ENCODE data around the gene CD274. TPM values are rescaled to one million over a fixed set of nuclear protein-coding genes. Genes with fewer than 3 reads are reported as not detected.

Gene CD274
- total and polyA plus RNA-seq, 10 of the 15 experiments (the other 5 are each of a cell fraction or from before 2014, with no cell fraction given): 9.4 to 128 (median 24.6) TPM

DNA sequence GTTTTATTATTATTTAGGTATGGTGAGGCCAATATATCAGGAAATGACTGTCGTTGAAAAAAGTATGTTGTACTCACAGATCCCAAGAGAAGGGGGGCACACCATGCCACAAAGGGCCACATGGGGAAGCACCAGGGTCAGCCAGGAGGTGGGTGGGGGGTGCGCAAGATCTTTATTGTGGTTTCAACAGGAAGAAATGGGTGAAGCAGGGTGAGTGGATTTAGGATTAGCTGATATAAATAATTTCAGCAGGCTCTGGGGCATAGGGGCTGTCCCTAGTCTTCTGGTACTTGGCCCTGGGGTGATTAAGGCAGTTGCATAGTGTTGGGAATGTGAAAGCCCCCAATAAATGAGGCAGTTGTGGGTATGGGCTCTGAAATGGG is 68.6 kb downstream of the CD274 start (continued):
- TF ChIP-seq, protein P1, sequence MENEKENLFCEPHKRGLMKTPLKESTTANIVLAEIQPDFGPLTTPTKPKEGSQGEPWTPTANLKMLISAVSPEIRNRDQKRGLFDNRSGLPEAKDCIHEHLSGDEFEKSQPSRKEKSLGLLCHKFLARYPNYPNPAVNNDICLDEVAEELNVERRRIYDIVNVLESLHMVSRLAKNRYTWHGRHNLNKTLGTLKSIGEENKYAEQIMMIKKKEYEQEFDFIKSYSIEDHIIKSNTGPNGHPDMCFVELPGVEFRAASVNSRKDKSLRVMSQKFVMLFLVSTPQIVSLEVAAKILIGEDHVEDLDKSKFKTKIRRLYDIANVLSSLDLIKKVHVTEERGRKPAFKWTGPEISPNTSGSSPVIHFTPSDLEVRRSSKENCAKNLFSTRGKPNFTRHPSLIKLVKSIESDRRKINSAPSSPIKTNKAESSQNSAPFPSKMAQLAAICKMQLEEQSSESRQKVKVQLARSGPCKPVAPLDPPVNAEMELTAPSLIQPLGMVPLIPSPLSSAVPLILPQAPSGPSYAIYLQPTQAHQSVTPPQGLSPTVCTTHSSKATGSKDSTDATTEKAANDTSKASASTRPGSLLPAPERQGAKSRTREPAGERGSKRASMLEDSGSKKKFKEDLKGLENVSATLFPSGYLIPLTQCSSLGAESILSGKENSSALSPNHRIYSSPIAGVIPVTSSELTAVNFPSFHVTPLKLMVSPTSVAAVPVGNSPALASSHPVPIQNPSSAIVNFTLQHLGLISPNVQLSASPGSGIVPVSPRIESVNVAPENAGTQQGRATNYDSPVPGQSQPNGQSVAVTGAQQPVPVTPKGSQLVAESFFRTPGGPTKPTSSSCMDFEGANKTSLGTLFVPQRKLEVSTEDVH (IDR thresholded peaks at IDR 0.05; ENCODE audit: low read depth, partially characterized antibody): no peak
- TF ChIP-seq POLR2AphosphoS2 (IDR thresholded peaks at IDR 0.05; ENCODE audit: low read depth, low read length) (no peak), STAT3 (IDR thresholded peaks at IDR 0.05; ENCODE audit: low read depth, low read length) (no peak), YY1 (IDR thresholded peaks at IDR 0.05; ENCODE audit: low read depth, low read length) (0 out of 2 replicates have a peak, but pooled peaks have one; percentile 11), ZNF622 (IDR thresholded peaks at IDR 0.05) (no peak), ETV6 (conservative IDR thresholded peaks at IDR 0.05 in 1 of 2, IDR thresholded peaks at IDR 0.05 in 1 of 2; ENCODE audit: borderline replicate concordance in 1 of 2, low read depth in 1 of 2) (no peak), HDAC2 (IDR thresholded peaks at IDR 0.05) (no peak), CHD1 (IDR thresholded peaks at IDR 0.05; ENCODE audit: low read depth, low read length) (no peak), CBX3 (IDR thresholded peaks at IDR 0.05; ENCODE audit: borderline replicate concordance, low read depth) (no peak)
- TF ChIP-seq, protein P2, sequence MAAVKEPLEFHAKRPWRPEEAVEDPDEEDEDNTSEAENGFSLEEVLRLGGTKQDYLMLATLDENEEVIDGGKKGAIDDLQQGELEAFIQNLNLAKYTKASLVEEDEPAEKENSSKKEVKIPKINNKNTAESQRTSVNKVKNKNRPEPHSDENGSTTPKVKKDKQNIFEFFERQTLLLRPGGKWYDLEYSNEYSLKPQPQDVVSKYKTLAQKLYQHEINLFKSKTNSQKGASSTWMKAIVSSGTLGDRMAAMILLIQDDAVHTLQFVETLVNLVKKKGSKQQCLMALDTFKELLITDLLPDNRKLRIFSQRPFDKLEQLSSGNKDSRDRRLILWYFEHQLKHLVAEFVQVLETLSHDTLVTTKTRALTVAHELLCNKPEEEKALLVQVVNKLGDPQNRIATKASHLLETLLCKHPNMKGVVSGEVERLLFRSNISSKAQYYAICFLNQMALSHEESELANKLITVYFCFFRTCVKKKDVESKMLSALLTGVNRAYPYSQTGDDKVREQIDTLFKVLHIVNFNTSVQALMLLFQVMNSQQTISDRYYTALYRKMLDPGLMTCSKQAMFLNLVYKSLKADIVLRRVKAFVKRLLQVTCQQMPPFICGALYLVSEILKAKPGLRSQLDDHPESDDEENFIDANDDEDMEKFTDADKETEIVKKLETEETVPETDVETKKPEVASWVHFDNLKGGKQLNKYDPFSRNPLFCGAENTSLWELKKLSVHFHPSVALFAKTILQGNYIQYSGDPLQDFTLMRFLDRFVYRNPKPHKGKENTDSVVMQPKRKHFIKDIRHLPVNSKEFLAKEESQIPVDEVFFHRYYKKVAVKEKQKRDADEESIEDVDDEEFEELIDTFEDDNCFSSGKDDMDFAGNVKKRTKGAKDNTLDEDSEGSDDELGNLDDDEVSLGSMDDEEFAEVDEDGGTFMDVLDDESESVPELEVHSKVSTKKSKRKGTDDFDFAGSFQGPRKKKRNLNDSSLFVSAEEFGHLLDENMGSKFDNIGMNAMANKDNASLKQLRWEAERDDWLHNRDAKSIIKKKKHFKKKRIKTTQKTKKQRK (IDR thresholded peaks at IDR 0.05; ENCODE audit: low read depth, low read length): no peak

Other genes starting within 250 kb of the CD274 start
- not detected in 2 replicates for gene INSL4, start 219.1 kb upstream of the CD274 start, total RNA-seq (2014; rRNA removed)
- not detected in 2 replicates for gene INSL4, start 219.1 kb upstream of the CD274 start, total RNA-seq (2014; rRNA removed; fragmentation: Illumina TruSeq; extraction: Trizol)
- gene INSL4, start 219.1 kb upstream of the CD274 start, total RNA-seq (2021): not detected in 2 replicates
- gene INSL4, start 219.1 kb upstream of the CD274 start, polyA plus RNA-seq (2011; rRNA removed): not detected in 2 replicates
- 0.03 TPM in 1 of 2 replicates, not detected in the other for gene INSL4, start 219.1 kb upstream of the CD274 start, polyA plus RNA-seq (2014; fragmentation: Illumina TruSeq; extraction: Trizol)
- not detected for gene INSL4, start 219.1 kb upstream of the CD274 start, polyA plus RNA-seq (2014; fragmentation: Nextera tagmentation; extraction: Ambion mirVana)
- not detected in 2 replicates for gene INSL4, start 219.1 kb upstream of the CD274 start, polyA plus RNA-seq (2014; rRNA removed)
- not detected for gene INSL4, start 219.1 kb upstream of the CD274 start, polyA plus RNA-seq (2016; fragmentation: Nextera tagmentation; extraction: Ambion mirVana)
- 5.8 and 6.0 TPM in 2 replicates for gene RLN2, start 145.8 kb upstream of the CD274 start, total RNA-seq (2014; rRNA removed)
- gene RLN2, start 145.8 kb upstream of the CD274 start, total RNA-seq (2014; rRNA removed; fragmentation: Illumina TruSeq; extraction: Trizol): 5.9 and 7.1 TPM in 2 replicates
- gene RLN2, start 145.8 kb upstream of the CD274 start, total RNA-seq (2021): 3.3 and 3.9 TPM in 2 replicates
- 5.3 and 6.1 TPM in 2 replicates for gene RLN2, start 145.8 kb upstream of the CD274 start, polyA plus RNA-seq (2011; rRNA removed)
- 4.4 and 6.6 TPM in 2 replicates for gene RLN2, start 145.8 kb upstream of the CD274 start, polyA plus RNA-seq (2014; fragmentation: Illumina TruSeq; extraction: Trizol)
- gene RLN2, start 145.8 kb upstream of the CD274 start, polyA plus RNA-seq (2014; fragmentation: Nextera tagmentation; extraction: Ambion mirVana): 10 to 100 TPM; 15.0 to 15.7 TPM
- gene RLN2, start 145.8 kb upstream of the CD274 start, polyA plus RNA-seq (2014; rRNA removed): 4.7 and 5.4 TPM in 2 replicates
- gene RLN2, start 145.8 kb upstream of the CD274 start, polyA plus RNA-seq (2016; fragmentation: Nextera tagmentation; extraction: Ambion mirVana): 1 to 10 TPM; 6.1 to 8.3 TPM
- 1.1 and 2.0 TPM in 2 replicates for gene RLN1, start 110.7 kb upstream of the CD274 start, total RNA-seq (2014; rRNA removed)
- 1.5 and 1.6 TPM in 2 replicates for gene RLN1, start 110.7 kb upstream of the CD274 start, total RNA-seq (2014; rRNA removed; fragmentation: Illumina TruSeq; extraction: Trizol)
- 0.80 and 0.90 TPM in 2 replicates for gene RLN1, start 110.7 kb upstream of the CD274 start, total RNA-seq (2021)
- 1.6 and 2.4 TPM in 2 replicates for gene RLN1, start 110.7 kb upstream of the CD274 start, polyA plus RNA-seq (2011; rRNA removed)
- 0.82 and 1.6 TPM in 2 replicates for gene RLN1, start 110.7 kb upstream of the CD274 start, polyA plus RNA-seq (2014; fragmentation: Illumina TruSeq; extraction: Trizol)
- 1 to 10 TPM; 2.7 to 2.8 TPM for gene RLN1, start 110.7 kb upstream of the CD274 start, polyA plus RNA-seq (2014; fragmentation: Nextera tagmentation; extraction: Ambion mirVana)
- gene RLN1, start 110.7 kb upstream of the CD274 start, polyA plus RNA-seq (2014; rRNA removed): 0.71 and 1.7 TPM in 2 replicates
- gene RLN1, start 110.7 kb upstream of the CD274 start, polyA plus RNA-seq (2016; fragmentation: Nextera tagmentation; extraction: Ambion mirVana): 1 to 10 TPM; 2.4 TPM
- 25.2 and 28.2 TPM in 2 replicates for gene PLGRKT, start 12.6 kb upstream of the CD274 start, total RNA-seq (2014; rRNA removed)
- gene PLGRKT, start 12.6 kb upstream of the CD274 start, total RNA-seq (2014; rRNA removed; fragmentation: Illumina TruSeq; extraction: Trizol): 42.0 and 45.9 TPM in 2 replicates
- gene PLGRKT, start 12.6 kb upstream of the CD274 start, total RNA-seq (2021): 29.0 and 34.2 TPM in 2 replicates
- gene PLGRKT, start 12.6 kb upstream of the CD274 start, polyA plus RNA-seq (2011; rRNA removed): 34.8 and 53.5 TPM in 2 replicates
- 28.0 and 32.8 TPM in 2 replicates for gene PLGRKT, start 12.6 kb upstream of the CD274 start, polyA plus RNA-seq (2014; fragmentation: Illumina TruSeq; extraction: Trizol)
- gene PLGRKT, start 12.6 kb upstream of the CD274 start, polyA plus RNA-seq (2014; fragmentation: Nextera tagmentation; extraction: Ambion mirVana): 10 to 100 TPM; 62.2 to 64.4 TPM
- 23.0 and 27.8 TPM in 2 replicates for gene PLGRKT, start 12.6 kb upstream of the CD274 start, polyA plus RNA-seq (2014; rRNA removed)
- 10 to 100 TPM; 65.4 to 72.3 TPM for gene PLGRKT, start 12.6 kb upstream of the CD274 start, polyA plus RNA-seq (2016; fragmentation: Nextera tagmentation; extraction: Ambion mirVana)
- 3.4 and 4.0 TPM in 2 replicates for gene PDCD1LG2, start 60.0 kb downstream of the CD274 start, total RNA-seq (2014; rRNA removed)
- 3.2 and 3.9 TPM in 2 replicates for gene PDCD1LG2, start 60.0 kb downstream of the CD274 start, total RNA-seq (2014; rRNA removed; fragmentation: Illumina TruSeq; extraction: Trizol)
- gene PDCD1LG2, start 60.0 kb downstream of the CD274 start, total RNA-seq (2021): 1.9 and 2.4 TPM in 2 replicates
- gene PDCD1LG2, start 60.0 kb downstream of the CD274 start, polyA plus RNA-seq (2011; rRNA removed): 37.3 and 46.0 TPM in 2 replicates
- gene PDCD1LG2, start 60.0 kb downstream of the CD274 start, polyA plus RNA-seq (2014; fragmentation: Illumina TruSeq; extraction: Trizol): 2.9 and 3.3 TPM in 2 replicates
- gene PDCD1LG2, start 60.0 kb downstream of the CD274 start, polyA plus RNA-seq (2014; fragmentation: Nextera tagmentation; extraction: Ambion mirVana): 1 to 10 TPM; 1.5 to 2.5 TPM
- 1.8 and 2.0 TPM in 2 replicates for gene PDCD1LG2, start 60.0 kb downstream of the CD274 start, polyA plus RNA-seq (2014; rRNA removed)
- gene PDCD1LG2, start 60.0 kb downstream of the CD274 start, polyA plus RNA-seq (2016; fragmentation: Nextera tagmentation; extraction: Ambion mirVana): 1 to 10 TPM; 3.0 to 4.1 TPM
- gene RIC1, start 178.6 kb downstream of the CD274 start, total RNA-seq (2014; rRNA removed): 42.9 and 45.1 TPM in 2 replicates
- 38.0 and 43.0 TPM in 2 replicates for gene RIC1, start 178.6 kb downstream of the CD274 start, total RNA-seq (2014; rRNA removed; fragmentation: Illumina TruSeq; extraction: Trizol)
- 32.3 and 33.8 TPM in 2 replicates for gene RIC1, start 178.6 kb downstream of the CD274 start, total RNA-seq (2021)
- 59.8 and 70.1 TPM in 2 replicates for gene RIC1, start 178.6 kb downstream of the CD274 start, polyA plus RNA-seq (2011; rRNA removed)
- gene RIC1, start 178.6 kb downstream of the CD274 start, polyA plus RNA-seq (2014; fragmentation: Illumina TruSeq; extraction: Trizol): 34.6 and 36.9 TPM in 2 replicates
- 1 to 10 TPM; 6.2 to 7.1 TPM for gene RIC1, start 178.6 kb downstream of the CD274 start, polyA plus RNA-seq (2014; fragmentation: Nextera tagmentation; extraction: Ambion mirVana)
- 28.0 and 32.8 TPM in 2 replicates for gene RIC1, start 178.6 kb downstream of the CD274 start, polyA plus RNA-seq (2014; rRNA removed)
- gene RIC1, start 178.6 kb downstream of the CD274 start, polyA plus RNA-seq (2016; fragmentation: Nextera tagmentation; extraction: Ambion mirVana): 10 to 100 TPM; 17.8 to 18.9 TPM

Data from GM12878 (cell line).